Astrocyte (in vitro differentiated cells and primary cell): ENCODE data around the gene ILDR1. TPM values are rescaled to one million over a fixed set of nuclear protein-coding genes. Genes with fewer than 3 reads are reported as not detected.

Experiments
- DNase-seq: peaks from one replicate; pipeline ENCODE4 v3.0.0-alpha.2; 2010; ENCODE audit warnings: low read depth
- FAIRE-seq: peaks from 2 replicates; lab custom pipeline; 2011; peaks lifted over from hg19 to GRCh38; lab: Jason Lieb, UNC
- H2AFZ ChIP-seq: 2 replicates; pipeline ENCODE4 v1.6.0; 2012; ENCODE audit warnings: low read depth, low read length, inconsistent platforms
- H3K27ac ChIP-seq: 2 replicates; pipeline ENCODE4 v1.5.1; 2011; ENCODE audit warnings: low read depth, low read length, inconsistent platforms
- H3K27me3 ChIP-seq: 2 replicates; pipeline ENCODE4 v1.6.0; 2011; ENCODE audit warnings: low read length, inconsistent platforms; ENCODE audit not compliant: insufficient read depth
- H3K36me3 ChIP-seq: 2 replicates; pipeline ENCODE4 v1.5.1; 2011; ENCODE audit warnings: low read length, inconsistent platforms; ENCODE audit not compliant: insufficient read depth
- H3K4me1 ChIP-seq: 2 replicates; pipeline ENCODE4 v1.5.1; 2011; ENCODE audit warnings: low read length, inconsistent platforms; ENCODE audit not compliant: insufficient read depth
- H3K4me2 ChIP-seq: 2 replicates; pipeline ENCODE4 v1.6.0; 2012; ENCODE audit warnings: low read length, inconsistent platforms
- H3K4me3 ChIP-seq: 2 replicates; pipeline ENCODE4 v1.5.1; 2011; ENCODE audit warnings: low read depth, mild to moderate bottlenecking, low read length, inconsistent platforms; ENCODE audit not compliant: insufficient read depth
- H3K79me2 ChIP-seq: 2 replicates; pipeline ENCODE4 v1.6.0; 2012; ENCODE audit warnings: mild to moderate bottlenecking, low read length, inconsistent platforms; ENCODE audit not compliant: insufficient read depth
- H3K9ac ChIP-seq: 2 replicates; pipeline ENCODE4 v1.6.0; 2012; ENCODE audit warnings: mild to moderate bottlenecking, low read length, inconsistent platforms
- H3K9me3 ChIP-seq: 2 replicates; pipeline ENCODE4 v1.5.1; 2012; ENCODE audit warnings: low read depth, mild to moderate bottlenecking, low read length, inconsistent platforms; ENCODE audit not compliant: insufficient read depth
- H4K20me1 ChIP-seq: 2 replicates; pipeline ENCODE4 v1.6.0; 2012; ENCODE audit warnings: low read length, inconsistent platforms; ENCODE audit not compliant: insufficient read depth
- H3K27ac Mint-ChIP-seq: one replicate; pipeline ENCODE4 v1.8.0; 2021; ENCODE audit warnings: mild to moderate bottlenecking, mixed read lengths; ENCODE audit not compliant: unreplicated experiment
- H3K27me3 Mint-ChIP-seq: one replicate; pipeline ENCODE4 v1.8.0; 2021; ENCODE audit warnings: low read depth, mixed read lengths; ENCODE audit not compliant: unreplicated experiment
- H3K36me3 Mint-ChIP-seq: one replicate; pipeline ENCODE4 v1.8.0; 2021; ENCODE audit warnings: low read depth, mixed read lengths; ENCODE audit not compliant: unreplicated experiment
- H3K4me1 Mint-ChIP-seq: one replicate; pipeline ENCODE4 v1.8.0; 2021; ENCODE audit warnings: low read depth, mixed read lengths; ENCODE audit not compliant: unreplicated experiment
- H3K4me3 Mint-ChIP-seq: one replicate; pipeline ENCODE4 v1.8.0; 2021; ENCODE audit warnings: mild to moderate bottlenecking, moderate library complexity, mixed read lengths; ENCODE audit not compliant: unreplicated experiment
- H3K9me3 Mint-ChIP-seq: one replicate; pipeline ENCODE4 v1.8.0; 2021; ENCODE audit warnings: mild to moderate bottlenecking, mixed read lengths; ENCODE audit not compliant: unreplicated experiment
- CTCF ChIP-seq: IDR thresholded peaks from 2 replicates; pipeline ENCODE4 v1.5.1; 2011; ENCODE audit warnings: low read depth, mild to moderate bottlenecking, inconsistent platforms, low read length, moderate library complexity; ENCODE audit not compliant: insufficient read depth
- EZH2 ChIP-seq: IDR thresholded peaks from 2 replicates; pipeline ENCODE4 v1.6.1; 2012; ENCODE audit warnings: mild to moderate bottlenecking, low read length, inconsistent platforms; ENCODE audit not compliant: insufficient read depth
- total RNA-seq: library from RNA; stranded (reverse); gene quantifications from 2 replicates; pipeline ENCODE4 v1.2.1, GENCODE V29; 2021

The ILDR1 gene
- total RNA-seq, 1 donor from 2014 or later, result not detected

- Mint-ChIP-seq H3K9me3 (peaks cover 7% of the 10 kb centered on the region), H3K36me3 (no peaks in the 10 kb centered on the region), H3K27ac (no peak overlapping the region), H3K27me3 (no peaks in the 10 kb centered on the region), H3K4me1 (no peaks in the 10 kb centered on the region), H3K4me3 (no peak overlapping the region)
- H3K4me2 ChIP-seq, result no peak overlapping the region
- no peak overlapping the region for H2AFZ ChIP-seq
- H3K79me2 ChIP-seq, result no peaks in the 10 kb centered on the region
- no peaks in the 10 kb centered on the region for H3K36me3 ChIP-seq
- no peaks in the 10 kb centered on the region for H3K27me3 ChIP-seq
- H3K4me1 ChIP-seq, result no peaks in the 10 kb centered on the region
- no peak overlapping the region for H3K9ac ChIP-seq
- no peaks in the 10 kb centered on the region for H3K9me3 ChIP-seq
- no peak overlapping the region for H3K4me3 ChIP-seq
- TF ChIP-seq EZH2, result no peak
- TF ChIP-seq CTCF, result no peak
- H3K27ac ChIP-seq, result no peak overlapping the region
- DNase-seq (peak; percentile 40), FAIRE-seq (no peak)
- no peaks in the 10 kb centered on the region for H4K20me1 ChIP-seq
These were observed 33.9 kb downstream of the ILDR1 start for GRCh38 chr3:121988146-121988545.

GRCh38 chr3:121985846-121986245 lies 36.2 kb downstream of the ILDR1 start:
- no peak overlapping the region for H2AFZ ChIP-seq
- no peaks in the 10 kb centered on the region for H3K4me1 ChIP-seq
- H4K20me1 ChIP-seq, result no peaks in the 10 kb centered on the region
- no peak overlapping the region for H3K4me3 ChIP-seq
- Mint-ChIP-seq H3K27ac (no peak overlapping the region), H3K4me3 (no peak overlapping the region), H3K36me3 (no peaks in the 10 kb centered on the region), H3K27me3 (no peaks in the 10 kb centered on the region), H3K4me1 (no peaks in the 10 kb centered on the region), H3K9me3 (peaks cover 10% of the 10 kb centered on the region)
- H3K36me3 ChIP-seq, result no peaks in the 10 kb centered on the region
- H3K4me2 ChIP-seq, result no peak overlapping the region
- peak; percentile 68 for DNase-seq
- FAIRE-seq, result no peak
- no peak for TF ChIP-seq EZH2
- TF ChIP-seq CTCF, result no peak
- H3K27me3 ChIP-seq, result no peaks in the 10 kb centered on the region
- no peak overlapping the region for H3K9ac ChIP-seq
- H3K27ac ChIP-seq, result no peak overlapping the region
- H3K79me2 ChIP-seq, result no peaks in the 10 kb centered on the region
- no peaks in the 10 kb centered on the region for H3K9me3 ChIP-seq

DNA sequence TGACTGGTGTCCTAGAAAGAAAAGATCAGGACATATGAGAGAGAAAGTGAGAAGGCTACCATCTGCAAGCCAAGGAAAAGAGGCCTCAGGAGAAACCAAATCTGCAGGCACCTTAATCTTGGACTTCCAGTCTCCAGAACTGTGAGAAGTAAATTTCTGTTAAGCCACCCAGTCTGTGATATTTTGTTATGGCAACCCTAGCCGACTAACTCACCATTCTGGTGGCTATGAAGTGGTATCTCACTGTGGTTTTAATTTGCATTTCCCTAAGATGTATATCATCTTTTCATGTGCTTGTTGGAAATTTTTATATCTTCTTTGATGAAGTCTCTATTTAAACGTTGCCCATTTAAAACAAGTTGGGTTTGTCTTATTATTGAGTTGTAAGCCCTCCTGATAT lies 40.6 kb downstream of the ILDR1 start:
- H3K27me3 Mint-ChIP-seq, result no peaks in the 10 kb centered on the region

More for the DNA sequence above, 40.6 kb downstream of the ILDR1 start:
- FAIRE-seq (no peak), DNase-seq (no peak)
- H3K4me1 Mint-ChIP-seq, result no peaks in the 10 kb centered on the region
- no peaks in the 10 kb centered on the region for H3K36me3 Mint-ChIP-seq
- Histone ChIP-seq H3K4me1 (no peaks in the 10 kb centered on the region), H3K27me3 (no peaks in the 10 kb centered on the region), H2AFZ (no peak overlapping the region), H3K27ac (no peak overlapping the region), H3K4me2 (no peak overlapping the region), H3K4me3 (no peak overlapping the region), H3K9me3 (no peaks in the 10 kb centered on the region), H3K79me2 (no peaks in the 10 kb centered on the region), H3K36me3 (no peaks in the 10 kb centered on the region), H4K20me1 (no peaks in the 10 kb centered on the region), H3K9ac (no peak overlapping the region)
- no peak overlapping the region for H3K27ac Mint-ChIP-seq
- H3K9me3 Mint-ChIP-seq, result peaks cover 14% of the 10 kb centered on the region
- no peak for TF ChIP-seq CTCF
- no peak for TF ChIP-seq EZH2
- H3K4me3 Mint-ChIP-seq, result no peak overlapping the region
